Body of pancreas (tissue), 4 donors: ENCODE measurements around the gene VWF. TPM values are rescaled to one million over a fixed set of nuclear protein-coding genes. Genes with fewer than 3 reads are reported as not detected.

Source experiments
- ATAC-seq: fragments of 150-250 bp; one replicate; pipeline ENCODE4 v1.9.1; 2016
- DNase-seq, 4 donors: peaks; one replicate each; pipeline ENCODE4 v3.0.0-alpha.2; 2019
- H3K27ac ChIP-seq, 4 donors: fragments of 200-600 bp; sonication (generic); 1 replicate in 3 of 4; 2 replicates in 1 of 4; pipeline versions ENCODE4 v1.5.1 to v1.6.1; 2016 to 2019; ENCODE audit warnings: mild to moderate bottlenecking in 1 of 4, mixed read lengths in 1 of 4, moderate library complexity in 1 of 4
- H3K27me3 ChIP-seq, 2 donors: fragments of 200-600 bp; sonication (generic); one replicate each; pipeline ENCODE4 v1.6.0; 2016; ENCODE audit warnings: mild to moderate bottlenecking in 1 of 2
- H3K36me3 ChIP-seq, 2 donors: fragments of 200-600 bp; sonication (generic); replicated peaks in 1 of 2; 2 replicates each; pipeline ENCODE4 v1.5.1; 2016; ENCODE audit warnings: low read depth in 2 of 2; ENCODE audit not compliant: insufficient read depth in 1 of 2
- H3K4me1 ChIP-seq: fragments of 200-600 bp; sonication (generic); one replicate; pipeline ENCODE4 v1.6.0; 2016
- H3K4me3 ChIP-seq, 2 donors: fragments of 200-600 bp; sonication (generic); 1 replicate in 1 of 2; 2 replicates in 1 of 2; pipeline ENCODE4 v1.5.1; 2016 to 2019
- H3K9me3 ChIP-seq, 3 donors: fragments of 200-600 bp; sonication (generic); 1 replicate in 2 of 3; 2 replicates in 1 of 3; pipeline ENCODE4 v1.5.1; 2016
- CTCF ChIP-seq, 7 experiments: fragments of 450-650 bp in 4 of 7; fragments of 200-600 bp in 3 of 7; sonication (generic) in 3 of 7; IDR thresholded peaks; one replicate each; pipeline ENCODE4 v1.5.1; 2016 to 2019; ENCODE audit warnings: antibody characterized with exemption in 7 of 7
- POLR2A ChIP-seq, 3 donors: fragments of 450-650 bp; IDR thresholded peaks; one replicate each; pipeline ENCODE4 v1.6.1; 2016; ENCODE audit warnings: antibody characterized with exemption in 3 of 3, mild to moderate bottlenecking in 2 of 3
- WGBS, 2 donors: methylation state at CpG; one replicate each; pipeline ENCODE4 v1.1.5; 2017; 5-methylcytosine and 5-hydroxymethylcytosine counted together
- intact Hi-C: fragments of 100-400 bp; cut with DNase I; formaldehyde crosslinking; loops from one replicate; pipeline ENCODE4 v1.15.1; 2023
- total RNA-seq, 2 donors: library from RNA; depleted of rRNA; stranded (reverse); fragments of >200 nt; gene quantifications; one replicate each; pipeline ENCODE4 v1.1.0, GENCODE V29; 2016

VWF gene
- total RNA-seq, 2 donors from 2014 or later: 76.1 to 78.1 TPM

DNA sequence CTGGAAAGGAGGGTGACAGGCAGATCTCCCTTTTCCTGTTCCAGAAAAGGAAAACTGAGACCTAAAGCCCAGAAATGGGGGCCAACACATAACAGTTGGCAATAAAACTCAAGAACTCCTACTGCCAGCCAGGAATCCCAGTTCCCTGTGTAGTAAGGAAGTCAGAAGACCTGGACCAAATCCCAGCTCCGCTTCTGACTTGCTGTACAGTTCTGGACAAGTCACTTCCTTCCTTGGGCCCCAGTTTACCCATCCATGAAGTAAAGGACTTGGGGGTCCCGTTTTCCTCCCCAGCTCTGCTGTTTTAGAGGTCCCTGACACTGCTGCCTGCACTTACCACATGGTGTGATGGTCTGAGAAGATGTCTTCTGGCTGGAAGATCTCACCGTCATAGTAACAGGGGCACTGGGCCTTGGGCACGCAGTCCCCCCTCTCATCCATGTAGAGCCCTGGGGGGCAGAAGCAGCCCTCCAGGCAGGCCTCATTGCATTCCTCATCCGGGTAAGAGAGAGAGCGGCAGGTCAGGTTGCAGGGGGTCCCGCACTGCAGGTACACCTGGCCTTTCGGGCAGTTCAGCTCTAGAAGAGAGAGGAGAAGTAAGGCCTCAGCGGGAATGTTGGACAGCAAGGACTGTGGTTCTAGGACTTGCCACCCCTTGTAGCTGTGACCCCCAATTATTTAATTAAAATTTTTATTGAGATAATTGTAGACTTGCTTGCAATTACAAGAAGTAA is 72.1 kb downstream of the VWF start:
- Histone ChIP-seq H3K36me3 (no peaks in the 10 kb centered on the region), H3K4me1 (peaks cover 8% of the 10 kb centered on the region), H3K27ac (no peak overlapping the region), H3K4me3 (no peak overlapping the region), H3K9me3 (no peaks in the 10 kb centered on the region), H3K27me3 (no peaks in the 10 kb centered on the region)
- TF ChIP-seq CTCF (IDR thresholded peaks at IDR 0.05) (no peak), POLR2A (IDR thresholded peaks at IDR 0.05) (no peak)
- intact Hi-C loops: no loop called here
- ATAC-seq (no peak), DNase-seq (no peak)
- WGBS, 2 donors: 85 to 86% methylated on average over 8 to 9 of the region's 9 CpGs

DNA sequence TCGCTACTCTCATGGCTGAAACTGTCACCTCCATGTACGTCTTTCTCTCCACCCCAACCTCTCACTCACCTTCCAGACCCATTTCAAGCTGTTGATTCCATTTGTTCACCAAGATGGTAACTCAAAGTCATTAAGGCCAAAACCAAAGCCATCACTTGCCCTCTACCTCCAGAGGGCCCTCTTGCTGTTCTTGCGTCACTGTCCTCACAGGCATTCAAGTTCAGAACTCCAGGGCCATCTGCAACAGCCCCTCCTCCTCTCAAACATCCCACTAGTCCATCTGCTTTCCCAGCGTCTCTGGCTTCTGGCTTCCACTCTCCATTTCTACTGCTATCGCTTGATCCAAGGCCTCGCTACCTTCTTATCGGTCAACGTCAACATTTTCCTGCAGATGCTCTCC is 74.5 kb downstream of the VWF start:
- Histone ChIP-seq H3K9me3 (no peaks in the 10 kb centered on the region), H3K27ac (no peak overlapping the region), H3K4me1 (no peaks in the 10 kb centered on the region), H3K36me3 (no peaks in the 10 kb centered on the region), H3K4me3 (no peak overlapping the region), H3K27me3 (no peaks in the 10 kb centered on the region)
- 86 to 89% methylated on average over 8 of the region's 8 CpGs for WGBS, 2 donors
- DNase-seq: no peak
- intact Hi-C loops: no loop called here
- TF ChIP-seq POLR2A (IDR thresholded peaks at IDR 0.05) (no peak), CTCF (IDR thresholded peaks at IDR 0.05) (no peak)
- ATAC-seq: no peak

DNA sequence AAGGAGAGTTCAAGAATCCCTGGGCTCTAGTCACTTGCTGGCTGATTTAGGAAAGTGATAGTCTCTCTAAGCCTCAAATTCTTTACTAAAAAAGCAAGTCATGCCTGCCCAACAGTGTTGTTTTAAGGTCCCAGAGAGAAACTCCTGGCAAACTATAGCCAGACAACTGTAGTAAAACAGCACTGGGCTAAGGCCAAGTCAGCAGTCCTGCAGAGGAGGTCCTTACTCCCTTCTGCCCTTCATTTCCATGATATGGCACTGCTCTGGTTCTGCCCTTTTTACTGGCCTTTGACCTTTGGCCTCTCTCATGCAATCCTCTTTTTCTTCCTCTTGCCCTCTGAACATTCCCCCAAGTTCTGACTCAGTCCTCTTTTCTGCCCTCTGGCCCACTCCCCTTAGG is 74.9 kb downstream of the VWF start:
- no peaks in the 10 kb centered on the region for H3K9me3 ChIP-seq
- H3K27ac ChIP-seq: no peak overlapping the region
- H3K27me3 ChIP-seq: no peaks in the 10 kb centered on the region
- no peak for ATAC-seq
- H3K4me3 ChIP-seq: no peak overlapping the region
- intact Hi-C loops: no loop called here
- TF ChIP-seq POLR2A (IDR thresholded peaks at IDR 0.05) (no peak), CTCF (IDR thresholded peaks at IDR 0.05) (no peak)
- H3K4me1 ChIP-seq: no peaks in the 10 kb centered on the region
- no peak for DNase-seq
- no peaks in the 10 kb centered on the region for H3K36me3 ChIP-seq

DNA sequence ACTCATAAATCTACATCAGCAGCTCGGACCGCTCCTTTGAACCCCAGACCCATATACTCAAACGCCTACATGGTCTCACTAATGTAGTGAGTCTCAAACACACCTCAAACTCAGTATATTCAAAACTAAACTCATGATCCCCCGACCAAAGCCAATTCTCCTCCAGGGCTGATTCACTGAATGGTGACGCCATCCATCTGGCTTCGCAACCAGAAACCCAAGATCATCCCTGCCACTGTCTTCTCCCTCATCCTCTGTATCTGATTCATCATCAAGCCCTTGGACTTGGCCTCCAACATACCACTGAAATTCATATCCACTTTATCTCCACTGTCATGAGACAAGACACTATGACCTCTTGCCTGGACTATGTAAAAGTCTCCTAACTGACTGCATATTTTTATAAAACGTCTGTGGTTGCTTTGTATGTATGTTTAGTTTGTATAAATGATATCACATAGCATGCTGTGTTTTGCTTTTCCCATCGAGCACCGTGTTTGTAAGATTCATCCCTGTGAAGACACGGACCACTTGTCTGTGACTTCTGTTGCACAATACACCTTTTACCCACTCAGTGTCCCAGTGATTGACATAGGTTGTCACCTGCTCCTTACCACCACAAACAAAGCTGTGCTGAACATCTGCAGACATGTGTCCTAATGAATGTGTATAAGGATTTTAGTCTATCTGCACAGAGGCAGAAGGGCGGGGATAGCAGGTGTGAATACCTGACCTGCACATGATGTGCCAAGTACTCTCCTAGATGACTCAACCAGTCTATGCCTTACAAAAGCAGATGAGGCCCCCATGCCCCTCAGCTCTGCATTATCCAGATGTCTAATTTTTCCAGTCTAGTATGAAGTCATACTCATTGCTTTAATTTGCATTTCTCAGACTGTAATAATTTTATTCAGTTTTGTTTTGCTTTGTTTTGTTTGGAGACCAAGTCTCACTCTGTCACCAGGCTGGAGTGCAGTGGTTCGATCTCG is 76.9 kb downstream of the VWF start:
- WGBS, 2 donors: 63 to 65% methylated on average over 13 of the region's 13 CpGs

More for the DNA sequence above, 76.9 kb downstream of the VWF start:
- DNase-seq (no peak), ATAC-seq (no peak)
- Histone ChIP-seq H3K36me3 (no peaks in the 10 kb centered on the region), H3K27me3 (no peaks in the 10 kb centered on the region), H3K4me3 (no peak overlapping the region), H3K9me3 (no peaks in the 10 kb centered on the region), H3K27ac (no peak overlapping the region), H3K4me1 (no peaks in the 10 kb centered on the region)
- intact Hi-C loops: no loop called here
- TF ChIP-seq CTCF (IDR thresholded peaks at IDR 0.05) (no peak), POLR2A (IDR thresholded peaks at IDR 0.05) (no peak)
